K562 (cell line): ENCODE data around the gene DAPK3.

Experiments
- GATAD2A ChIP-seq: fragments of 450-650 bp; IDR thresholded peaks from 2 replicates; pipeline ENCODE4 v1.6.1; 2017
- IRF1 ChIP-seq: sonication (generic); formaldehyde crosslinking; IDR thresholded peaks from 2 replicates; pipeline ENCODE4 v1.8.0; 2022; ENCODE audit warnings: missing genetic modification reagents, mild to moderate bottlenecking, borderline replicate concordance
- ZBTB49 ChIP-seq: sonication (generic); formaldehyde crosslinking; IDR thresholded peaks from 2 replicates; pipeline ENCODE4 v1.8.0; 2022; ENCODE audit warnings: missing genetic modification reagents, mild to moderate bottlenecking, borderline replicate concordance

- no peak for TF ChIP-seq GATAD2A
- TF ChIP-seq ZBTB49 (CRISPR knock-in tag): no peak
- no peak for TF ChIP-seq IRF1
These were observed 46.2 kb upstream of the DAPK3 start for GRCh38 chr19:4016903-4017638.
